SHP77 treated with DMSO at 0.1 percent for 48 hours (cell line): ENCODE data around the gene NKAIN2.
A peak's percentile ranks its signal among the peaks of the same experiment; 100 is the strongest.

Experiments used
- DNase-seq: peaks from one replicate; lab custom pipeline; 2025; lab: John Stamatoyannopoulos, UW

The NKAIN2 gene

DNA sequence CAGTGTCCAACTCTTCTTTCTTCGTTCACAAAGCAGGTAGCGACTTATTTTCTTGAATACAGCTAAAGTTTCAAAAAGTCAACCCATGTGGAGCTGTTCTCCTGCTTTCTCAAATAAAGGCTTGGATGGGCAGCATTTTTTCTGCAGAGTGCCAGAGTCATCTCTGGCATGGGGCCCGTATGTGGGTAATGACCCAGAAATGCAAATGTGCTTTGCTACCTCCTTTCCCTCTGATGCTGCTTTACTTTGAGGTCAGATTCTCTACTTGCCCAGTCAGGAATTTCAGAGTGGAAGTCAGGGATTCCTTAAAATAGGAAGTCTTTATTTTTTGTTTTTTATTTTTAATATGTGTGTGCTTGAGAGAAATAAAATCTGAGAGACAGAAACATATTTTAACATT, 4.9 kb downstream of the NKAIN2 start:
- peak; percentile 69 for DNase-seq

DNA sequence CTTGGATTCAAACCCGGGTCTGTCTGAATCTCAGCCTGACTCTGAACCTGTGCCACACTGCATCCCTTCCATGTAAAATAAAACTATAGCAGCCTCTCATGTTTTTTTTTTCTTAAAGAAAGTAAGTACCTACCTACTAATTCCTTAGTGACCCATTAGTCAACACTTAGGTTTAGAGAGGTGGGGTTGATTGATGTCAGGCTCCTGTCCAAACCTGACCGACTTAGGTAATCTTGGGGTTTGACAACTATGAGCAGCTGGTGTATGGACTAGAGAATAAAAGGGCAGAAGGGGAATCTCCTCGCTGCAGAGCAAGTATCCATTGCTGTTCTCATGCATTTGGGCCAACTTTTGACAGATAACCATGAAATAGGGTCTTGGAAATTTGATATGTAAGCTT, 6.5 kb downstream of the NKAIN2 start:
- no peak for DNase-seq

DNA sequence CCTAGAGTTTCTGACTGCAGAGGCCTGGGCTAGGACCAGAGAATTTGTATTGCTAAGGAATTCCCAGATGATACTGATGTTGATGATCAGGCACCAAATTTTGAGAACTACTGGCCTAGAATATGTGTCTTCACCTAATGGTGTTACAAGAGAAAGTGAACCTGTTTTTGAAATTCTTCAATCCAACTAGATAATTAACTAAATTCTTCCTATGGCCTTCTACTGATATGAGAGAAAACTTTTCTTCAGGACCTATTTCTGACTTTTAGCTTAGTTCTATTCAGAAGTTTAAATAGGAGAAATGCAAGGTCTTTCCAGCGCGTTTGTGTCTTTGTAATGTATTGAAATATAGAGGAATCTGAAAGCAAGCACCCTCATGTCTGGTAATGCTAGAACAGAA, 7.3 kb downstream of the NKAIN2 start:
- no peak for DNase-seq

DNA sequence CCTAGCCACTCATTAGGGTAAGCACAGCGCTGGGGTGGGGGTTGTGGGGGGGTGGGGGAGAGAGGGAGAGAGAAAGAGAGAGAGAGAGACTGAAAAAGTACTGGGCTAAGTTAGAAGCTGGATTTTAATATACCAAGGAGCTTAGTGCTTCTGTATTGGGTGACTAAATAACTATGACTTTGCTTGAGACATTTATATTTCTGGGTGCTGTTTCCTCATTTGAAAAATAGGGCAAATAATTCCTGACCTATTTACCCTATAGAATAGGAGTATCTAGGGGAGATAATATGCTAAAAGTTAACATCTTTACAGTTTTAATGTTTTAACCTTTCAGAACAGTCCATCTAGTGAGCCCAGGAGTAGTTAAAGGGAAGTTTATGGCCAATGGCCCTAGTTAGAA, 7.7 kb downstream of the NKAIN2 start:
- no peak for DNase-seq

DNA sequence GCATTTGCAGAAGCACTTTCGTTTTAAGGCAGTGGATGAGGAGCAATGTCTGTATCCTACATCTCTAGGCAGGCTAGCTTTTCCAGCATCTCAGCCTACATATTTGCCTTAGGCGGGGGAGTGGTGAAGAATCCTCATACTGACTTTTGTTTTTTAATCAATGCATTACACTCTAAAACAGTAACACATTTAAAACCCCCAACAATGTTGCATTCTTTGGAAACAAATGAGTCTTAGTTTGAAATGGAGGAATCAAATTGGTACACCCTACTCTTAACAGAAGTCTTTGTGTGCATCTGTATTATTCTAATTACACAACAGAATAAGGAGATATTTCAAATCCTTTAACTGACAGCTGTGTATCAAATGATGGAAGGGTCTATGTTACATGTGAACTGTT, 9.0 kb downstream of the NKAIN2 start:
- DNase-seq, result no peak

DNA sequence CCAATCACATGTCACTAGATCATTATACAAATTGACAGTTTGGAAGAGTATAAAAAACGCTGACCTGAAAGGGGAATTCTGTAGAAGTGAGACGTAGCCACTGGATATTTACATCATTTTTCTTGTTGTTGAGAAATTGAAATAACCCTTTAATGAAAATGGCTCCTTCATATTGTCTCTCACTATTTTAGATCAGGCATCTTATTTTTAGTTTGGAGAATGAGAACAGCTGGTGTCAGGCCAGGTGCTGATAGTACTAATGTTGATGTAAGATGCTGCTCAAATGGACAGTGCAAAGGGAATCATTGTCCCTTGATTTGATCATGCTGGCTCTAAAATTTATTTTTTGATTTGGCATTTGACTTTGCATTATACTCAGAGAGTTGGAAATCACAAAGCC, 17.4 kb downstream of the NKAIN2 start:
- no peak for DNase-seq

DNA sequence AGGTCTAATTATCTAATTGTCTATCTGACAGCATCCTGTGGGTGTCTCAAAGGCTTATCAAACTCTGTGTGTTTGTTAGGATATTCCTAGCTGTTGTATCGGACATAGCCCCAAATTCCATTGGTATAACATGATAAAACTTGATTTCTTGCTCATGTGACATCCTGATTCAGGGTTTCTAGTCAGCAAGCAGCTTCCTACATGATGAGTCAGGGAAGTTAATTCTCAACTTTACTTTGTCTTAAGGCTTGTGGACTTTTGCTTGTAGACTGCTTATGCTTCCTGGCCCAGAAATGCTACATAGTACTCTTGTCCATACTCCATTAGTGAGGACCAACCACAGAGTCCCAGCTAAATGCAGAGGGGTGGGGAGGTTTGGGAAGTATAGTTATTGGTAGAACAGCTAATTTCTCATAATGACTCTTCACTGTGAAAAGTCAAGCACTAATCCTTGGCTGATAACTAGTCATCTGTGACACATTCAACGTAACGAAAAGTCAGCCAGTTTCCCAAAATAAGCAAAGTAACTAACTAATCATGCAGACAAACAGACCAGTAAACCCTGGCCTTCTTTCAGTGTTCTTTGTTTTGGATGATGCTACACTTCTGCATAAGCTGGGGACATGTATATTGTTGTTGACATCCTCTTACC, 25.8 kb downstream of the NKAIN2 start:
- DNase-seq, result no peak

DNA sequence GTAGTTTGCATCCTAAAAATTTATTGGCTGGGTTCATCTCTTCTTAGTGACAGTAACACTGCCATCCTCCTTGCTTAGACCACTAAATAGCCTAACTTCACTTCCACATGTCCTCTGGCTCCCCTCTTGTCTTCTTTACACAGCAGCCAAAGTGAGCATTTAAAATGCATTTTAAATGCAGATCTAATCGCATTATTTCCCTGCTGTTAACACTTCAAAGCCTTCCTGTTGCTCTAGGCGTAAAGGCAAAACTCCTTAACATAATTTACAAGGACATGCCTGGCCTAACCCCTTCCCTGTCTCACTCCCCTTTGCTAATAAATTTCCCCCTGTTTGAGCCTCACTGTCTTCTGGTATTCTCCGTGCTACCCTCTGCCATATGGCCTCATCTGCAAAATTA, 26.5 kb downstream of the NKAIN2 start:
- no peak for DNase-seq

DNA sequence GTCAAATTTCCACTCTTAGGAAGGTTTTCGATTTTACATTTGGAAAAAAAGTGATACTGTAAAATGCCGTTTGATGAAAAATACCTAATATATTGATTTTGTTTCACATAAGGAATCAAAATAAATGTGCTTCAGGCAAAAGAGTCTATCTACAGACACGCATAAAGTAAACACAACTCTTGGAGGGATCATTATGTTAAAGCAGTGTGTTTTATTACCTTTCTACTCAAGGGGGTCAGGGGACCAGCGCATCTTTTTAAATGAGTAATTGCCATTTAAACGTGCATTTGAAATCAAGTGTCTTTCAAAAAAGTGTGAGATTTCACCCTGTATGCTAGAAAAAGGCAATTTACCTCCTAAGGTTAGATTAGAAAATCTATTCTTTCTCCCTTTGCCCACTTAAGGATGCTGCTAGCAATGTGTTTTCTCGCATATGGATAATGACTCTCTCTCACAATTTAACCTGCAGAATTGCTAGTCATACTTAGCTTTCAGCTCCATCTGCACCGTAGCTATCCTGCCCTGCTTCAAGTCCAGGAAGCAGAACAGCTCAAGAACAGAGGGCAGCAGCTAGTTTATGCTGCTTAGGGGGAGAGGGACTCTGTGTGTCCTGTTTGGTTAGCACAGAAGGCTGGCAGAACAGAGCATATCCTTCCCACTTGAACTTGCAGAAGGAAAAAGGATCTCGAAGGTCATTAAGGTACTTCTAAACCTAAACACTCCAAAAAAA, 35.0 kb downstream of the NKAIN2 start:
- DNase-seq, result peak; percentile 71

DNA sequence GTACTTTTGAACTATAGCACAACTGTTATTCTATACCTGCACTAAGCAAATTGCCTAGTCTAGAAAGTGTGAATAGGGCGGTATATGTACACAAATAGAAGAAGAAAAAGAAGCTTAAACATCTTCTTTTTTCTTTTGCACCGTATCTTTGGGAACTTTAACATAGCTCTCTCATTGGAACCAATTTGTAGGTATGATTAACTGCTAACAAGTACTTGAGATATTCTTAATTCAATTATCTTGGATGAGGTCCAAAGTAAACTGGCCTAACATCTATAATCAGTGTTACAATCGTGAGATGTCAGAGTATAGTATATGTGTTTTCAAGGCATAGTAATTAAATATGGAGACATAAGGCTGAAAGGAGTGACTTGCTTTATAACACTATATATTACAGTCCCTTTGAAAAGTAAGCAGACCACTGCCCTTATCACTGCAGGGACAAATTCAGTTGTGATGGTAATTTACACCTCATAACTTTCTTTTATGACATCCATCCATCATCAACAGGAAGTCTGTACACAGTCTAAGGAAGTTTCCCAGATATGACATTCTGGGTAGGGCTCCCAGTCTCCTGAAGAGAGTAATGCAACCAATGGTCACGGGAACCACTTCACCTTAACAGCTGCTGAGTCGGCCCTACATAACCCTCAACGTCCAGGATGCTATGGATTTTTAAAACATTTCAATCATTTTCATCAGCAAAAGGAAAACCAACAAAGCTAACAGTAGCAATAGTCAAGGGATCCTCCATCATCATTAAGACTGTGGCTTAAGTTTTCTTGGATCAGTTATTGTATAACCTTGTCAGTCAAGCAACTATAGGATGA, 37.6 kb downstream of the NKAIN2 start:
- DNase-seq, result peak; percentile 88

DNA sequence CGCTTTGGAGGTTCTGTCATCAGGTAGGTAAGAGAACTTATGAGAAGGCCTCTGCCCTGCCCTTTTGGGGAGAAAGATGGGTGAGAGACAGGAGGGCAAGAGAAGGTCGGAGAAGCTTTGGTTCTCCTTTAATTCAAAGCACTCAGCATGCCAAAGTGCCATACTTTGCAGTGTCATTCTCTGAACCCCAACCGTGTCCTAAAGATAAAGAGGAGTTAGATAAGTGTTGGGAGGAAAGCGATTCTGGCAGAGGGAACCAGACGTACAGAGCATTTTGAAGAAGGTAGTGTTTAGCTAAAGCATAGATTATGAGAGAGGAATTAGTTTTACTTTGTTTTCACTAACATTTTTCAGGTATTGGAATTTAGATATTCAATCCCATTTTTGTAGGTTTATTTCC, 40.3 kb downstream of the NKAIN2 start:
- no peak for DNase-seq

DNA sequence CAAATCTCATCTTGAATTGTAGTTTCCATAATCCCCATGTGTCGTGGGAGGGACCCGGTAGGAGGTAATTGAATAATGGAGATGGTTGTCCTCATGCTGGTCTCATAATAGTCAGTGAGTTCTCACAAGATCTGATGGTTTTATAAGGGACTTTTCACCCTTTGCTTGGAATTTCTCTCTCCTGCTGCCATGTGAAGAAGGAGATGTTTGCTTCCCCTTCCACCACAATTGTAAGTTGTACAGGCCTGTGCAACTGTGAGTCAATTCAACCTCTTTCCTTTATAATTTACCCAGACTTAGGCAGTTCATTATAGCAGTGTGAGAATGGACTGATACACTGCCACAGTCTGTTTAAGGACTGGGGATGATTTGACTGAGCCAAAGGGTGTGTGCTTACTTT, 44.7 kb downstream of the NKAIN2 start:
- DNase-seq, result no peak

DNA sequence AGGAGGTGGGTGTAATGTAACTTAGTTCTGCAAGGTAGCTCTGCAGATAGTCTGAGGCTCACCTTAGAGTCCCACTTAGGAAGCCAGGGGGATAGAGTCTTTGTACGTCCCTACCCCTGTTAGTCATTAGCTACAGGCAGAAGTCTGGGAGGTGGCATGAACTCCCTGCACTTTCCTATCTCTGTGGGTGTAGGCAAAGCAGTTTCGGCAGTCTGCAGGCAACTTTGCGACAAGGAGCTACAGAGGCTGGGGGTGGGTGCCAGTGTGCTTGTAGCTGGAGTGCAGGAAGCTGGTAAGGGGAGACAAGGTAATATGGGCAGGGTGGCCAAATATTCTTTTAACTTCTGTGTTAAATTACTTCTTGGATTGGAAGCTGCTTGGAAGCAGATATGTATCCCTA, 45.7 kb downstream of the NKAIN2 start:
- DNase-seq, result no peak

DNA sequence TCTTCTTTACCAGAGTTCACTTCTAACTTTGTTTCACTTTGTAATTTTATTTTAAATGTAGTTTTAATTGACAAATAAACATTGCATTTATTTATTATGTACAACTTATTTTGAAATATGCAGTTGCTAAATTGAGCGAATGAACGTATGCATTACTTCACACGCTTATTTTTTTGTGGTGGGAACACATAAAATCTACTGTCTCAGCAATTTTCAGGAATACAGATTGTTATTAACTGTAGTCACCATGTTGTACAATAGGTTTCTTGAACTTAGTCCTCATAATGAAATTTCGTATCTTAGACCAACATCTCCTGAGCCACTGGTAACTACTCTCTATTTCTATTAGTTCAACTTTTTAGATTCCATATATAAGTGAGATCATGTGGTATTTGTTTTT, 46.9 kb downstream of the NKAIN2 start:
- no peak for DNase-seq

DNA sequence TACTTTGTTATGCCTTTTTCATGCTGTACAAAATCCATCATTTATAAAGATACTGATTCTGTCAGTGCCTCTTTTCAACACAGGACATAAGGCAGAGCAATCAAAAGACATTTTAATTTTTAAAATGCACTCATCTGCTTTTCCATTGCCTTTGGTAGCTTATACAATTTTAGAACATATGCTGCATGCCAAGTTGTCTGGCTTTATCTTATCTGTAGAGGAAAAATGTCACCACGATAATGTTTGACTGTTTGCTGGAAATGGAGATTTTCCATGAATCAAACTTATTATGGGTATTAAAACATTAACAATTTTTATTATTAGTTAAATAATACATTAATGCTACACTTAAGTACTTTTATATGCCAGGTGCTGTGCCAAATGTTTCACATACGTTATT, 50.5 kb downstream of the NKAIN2 start:
- DNase-seq, result no peak

DNA sequence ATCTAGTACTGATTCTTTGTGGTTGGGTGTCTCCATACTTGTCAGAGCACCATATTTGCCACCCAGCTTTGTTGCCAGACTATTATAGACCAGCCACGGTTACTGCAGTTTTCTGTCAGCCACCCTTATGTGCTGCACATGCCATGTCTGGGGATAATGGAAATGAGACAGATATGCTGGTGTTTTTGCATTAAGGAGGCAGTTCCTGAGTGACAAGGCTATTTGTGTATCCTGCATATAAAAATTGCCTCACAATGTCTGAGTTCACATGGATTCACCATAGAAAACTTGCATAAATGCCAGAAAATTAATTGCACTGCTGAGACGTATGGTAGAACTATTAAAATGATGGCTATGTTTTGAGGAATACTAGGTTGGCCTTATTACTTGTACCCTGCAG, 51.8 kb downstream of the NKAIN2 start:
- DNase-seq, result no peak

DNA sequence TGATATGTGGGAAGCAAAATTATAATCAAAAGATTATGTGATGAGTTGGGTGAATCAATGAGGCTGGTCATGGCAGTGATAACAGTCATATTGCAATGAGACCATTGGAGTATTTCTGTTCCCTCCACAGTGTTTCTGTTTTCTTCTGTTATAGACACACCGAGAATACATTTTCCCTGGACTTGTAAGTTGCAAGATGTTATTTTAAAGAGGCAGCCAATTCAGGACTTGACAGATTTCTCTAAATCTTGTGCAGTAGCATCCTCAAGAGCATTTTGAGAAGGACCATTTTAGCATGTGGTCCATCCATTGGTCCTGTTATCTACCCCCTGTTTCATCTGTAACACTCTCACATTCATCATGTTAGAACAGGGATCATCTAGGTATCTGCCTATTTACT, 55.6 kb downstream of the NKAIN2 start:
- DNase-seq, result no peak

DNA sequence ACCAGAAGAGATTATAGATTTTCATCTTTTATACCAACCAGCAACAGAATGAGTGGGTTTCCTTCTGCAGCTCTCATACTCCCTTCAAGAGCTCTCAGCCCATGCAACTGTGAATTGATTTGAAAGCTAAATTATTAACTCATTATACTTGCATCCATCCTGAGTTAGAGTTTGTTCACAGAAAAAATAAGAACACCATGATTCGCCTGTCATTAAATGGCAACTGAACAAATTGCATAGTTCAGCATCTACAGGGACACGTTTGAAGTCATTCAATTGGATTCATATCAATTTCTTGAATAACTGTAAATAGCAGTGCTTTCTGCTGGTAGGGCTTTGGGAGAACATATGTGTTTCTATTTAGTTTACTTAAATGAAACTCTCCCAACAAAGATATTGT, 65.7 kb downstream of the NKAIN2 start:
- no peak for DNase-seq

DNA sequence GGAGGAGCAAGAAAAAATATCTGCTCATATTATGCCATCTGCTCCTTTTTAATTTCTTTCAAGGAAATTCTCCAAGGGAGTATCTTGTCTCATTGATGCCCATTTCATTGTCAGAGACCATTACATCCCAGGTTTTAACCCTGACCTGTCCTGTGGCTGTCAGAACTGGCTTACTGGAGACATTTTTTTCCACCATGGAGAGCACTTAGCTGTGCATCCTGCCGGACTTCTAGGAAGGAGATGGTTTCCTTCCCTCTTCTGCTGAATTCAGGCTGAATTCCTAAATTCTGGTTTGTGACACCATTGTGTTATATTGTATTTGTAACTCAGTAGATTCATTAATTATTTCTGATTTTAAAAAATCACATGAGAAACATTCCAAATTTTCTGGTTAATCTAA, 70.3 kb downstream of the NKAIN2 start:
- DNase-seq, result no peak

DNA sequence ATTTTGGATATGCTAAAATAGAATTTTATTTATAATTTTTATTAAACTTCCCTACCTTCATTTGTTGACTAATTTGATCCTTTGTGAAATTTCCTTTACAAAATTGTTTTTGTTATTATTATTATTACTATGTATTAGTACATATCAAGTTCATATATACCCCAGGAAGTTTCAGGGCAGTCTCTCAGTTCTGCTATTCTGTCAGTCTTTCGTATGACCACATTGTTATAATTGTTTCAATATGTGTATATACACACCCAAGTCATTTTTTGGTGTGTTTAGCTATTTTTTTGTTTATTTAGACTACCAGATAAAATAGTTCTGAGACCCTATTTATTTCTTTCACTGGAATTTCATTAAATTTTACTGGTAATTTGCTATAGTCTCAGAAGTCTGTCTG, 72.1 kb downstream of the NKAIN2 start:
- no peak for DNase-seq

DNA sequence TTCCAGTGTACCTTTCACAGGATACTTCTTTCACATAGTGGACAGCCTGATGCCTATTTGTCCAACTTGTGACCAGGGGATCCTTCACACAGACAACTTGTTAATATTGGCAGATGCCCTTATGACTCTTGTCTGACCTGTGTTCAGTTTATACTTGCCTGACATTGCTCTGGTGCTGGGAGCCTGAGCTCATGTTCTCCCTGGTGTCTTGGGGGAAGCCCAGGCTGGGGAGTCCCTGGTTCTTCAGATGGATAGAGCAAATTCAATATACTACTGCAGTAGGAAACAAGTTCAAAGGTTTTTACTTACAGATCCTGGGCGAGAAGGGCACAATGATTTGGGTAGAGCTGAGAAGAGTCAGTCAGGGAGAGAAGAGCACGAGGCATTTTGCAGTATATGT, 76.1 kb downstream of the NKAIN2 start:
- DNase-seq, result no peak

DNA sequence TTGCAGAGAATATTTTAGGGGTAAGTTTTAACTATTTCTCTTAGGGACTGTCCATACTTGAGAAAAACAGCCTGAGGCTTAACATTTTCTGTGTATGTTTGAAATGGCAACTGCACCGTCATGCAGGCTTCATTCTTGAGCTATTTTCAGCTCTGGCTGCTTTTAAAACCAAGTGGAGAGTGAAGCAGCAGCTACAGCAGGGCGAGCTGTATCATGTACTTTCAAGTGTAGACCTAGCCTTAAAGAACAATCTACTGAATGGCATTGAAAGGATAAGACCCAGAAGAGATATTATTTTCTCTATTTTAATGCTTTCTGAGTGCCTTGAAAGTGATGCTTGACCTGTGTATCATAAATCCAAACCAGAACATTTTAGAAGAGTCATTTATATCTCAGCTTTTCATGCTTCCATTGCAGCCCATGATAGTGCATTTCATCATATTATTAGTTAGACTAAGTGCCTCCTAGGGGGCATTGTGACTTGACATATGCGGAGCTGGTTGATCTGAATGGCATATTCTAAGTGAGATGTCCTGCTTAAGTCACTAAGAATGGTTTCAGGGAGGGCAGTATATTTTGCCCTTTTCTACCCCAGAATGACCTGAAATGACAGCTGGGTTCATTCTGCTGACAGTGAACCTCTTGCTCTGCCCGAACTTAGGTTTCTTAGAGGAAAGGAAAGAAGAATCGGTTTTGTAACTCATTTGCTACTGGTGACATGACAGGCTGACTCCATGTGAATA, 85.3 kb downstream of the NKAIN2 start:
- peak; percentile 28 for DNase-seq

DNA sequence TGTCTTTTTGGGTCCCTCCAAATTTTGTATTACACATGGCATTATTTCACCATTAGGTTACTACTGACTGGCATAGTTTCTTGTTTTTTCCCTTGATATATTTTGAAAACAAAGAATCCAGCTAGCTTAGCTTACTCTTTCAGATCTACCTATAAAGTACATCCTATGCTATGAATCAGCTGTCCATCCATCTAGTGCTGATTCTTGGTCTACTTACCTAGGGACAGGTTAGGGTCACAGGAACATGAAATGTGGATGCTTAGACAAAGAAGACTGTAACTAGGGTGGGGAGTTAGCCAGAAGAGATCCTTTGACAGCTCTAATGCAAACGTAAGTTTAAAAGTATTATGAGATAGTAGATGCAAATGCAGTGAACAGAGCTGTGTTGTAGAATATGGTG, 91.7 kb downstream of the NKAIN2 start:
- DNase-seq, result no peak
